Hepatocyte (in vitro differentiated cells): ENCODE measurements around the gene KRTAP5-4.

Experiments
- CTCF ChIP-seq: fragments of 200-600 bp; sonication (generic); IDR thresholded peaks from 2 replicates; pipeline ENCODE4 v1.5.1; 2016; ENCODE audit warnings: antibody characterized with exemption, mild to moderate bottlenecking; ENCODE audit not compliant: poor library complexity
- EZH2 ChIP-seq: fragments of 200-600 bp; sonication (generic); IDR thresholded peaks from 2 replicates; pipeline ENCODE4 v1.6.1; 2016; ENCODE audit warnings: antibody characterized with exemption, mild to moderate bottlenecking, borderline replicate concordance
- EZH2phosphoT487 ChIP-seq: fragments of 200-600 bp; sonication (generic); IDR thresholded peaks from one replicate; pipeline ENCODE4 v1.6.1; 2018; ENCODE audit warnings: antibody characterized with exemption, mild to moderate bottlenecking, low read depth, moderate library complexity; ENCODE audit not compliant: unreplicated experiment, severe bottlenecking

- TF ChIP-seq CTCF (no peak), EZH2 (no peak), EZH2phosphoT487 (no peak)
Measured at GRCh38 chr11:1589996-1590395, 31.9 kb downstream of the KRTAP5-4 start.
